Measurements from ENCODE around the gene CACNB2. TPM values are rescaled to one million over a fixed set of nuclear protein-coding genes. Genes with fewer than 3 reads are reported as not detected.
A peak's percentile ranks its signal among the peaks of the same experiment; 100 is the strongest.

CACNB2 gene
- total RNA-seq, 1 experiment from 2014 or later: 3.2 TPM

- Mint-ChIP-seq H3K27me3 (ENCODE audit: low read depth) (peaks cover 21% of the 10 kb centered on the region), H3K4me3 (peak overlapping the region; percentile 34), H3K27ac (peak overlapping the region; percentile 49), H3K36me3 (no peaks in the 10 kb centered on the region), H3K4me1 (peaks cover 43% of the 10 kb centered on the region), H3K9me3 (0 out of 2 replicates have a peak, but pooled peaks cover 3% of the 10 kb centered on the region)
- ChIA-PET POLR2A (no interaction called here), CTCF (no interaction called here)
- no peak for DNase-seq (ENCODE audit: low spot score)
- no peak for ATAC-seq
- no peak for TF ChIP-seq CBFB (CRISPR knock-in tag; IDR thresholded peaks at IDR 0.05; ENCODE audit: low read depth)
Observed at GRCh38 chr10:18136073-18136791, 4.0 kb upstream of the CACNB2 start.

GRCh38 chr10:18137111-18137510 is 3.1 kb upstream of the CACNB2 start:
- TF ChIP-seq ATF3 (CRISPR knock-in tag; conservative IDR thresholded peaks at IDR 0.05): no peak
- no peak for TF ChIP-seq ZNF425 (CRISPR knock-in tag; conservative IDR thresholded peaks at IDR 0.05)
- no peak for TF ChIP-seq ZNF281 (CRISPR knock-in tag; IDR thresholded peaks at IDR 0.05)
- no peak for TF ChIP-seq SP1 (CRISPR knock-in tag; conservative IDR thresholded peaks at IDR 0.05)
- TF ChIP-seq E2F4 (CRISPR knock-in tag; IDR thresholded peaks at IDR 0.05; ENCODE audit: borderline replicate concordance, low read depth): no peak
- H3K36me3 Mint-ChIP-seq: no peaks in the 10 kb centered on the region
- no peak overlapping the region for H3K4me3 Mint-ChIP-seq
- 0 out of 2 replicates have a peak, but pooled peaks cover 3% of the 10 kb centered on the region for H3K9me3 Mint-ChIP-seq
- ChIA-PET POLR2A (no interaction called here), CTCF (no interaction called here)
- H3K27ac Mint-ChIP-seq: no peak overlapping the region
- DNase-seq (ENCODE audit: low spot score) (no peak), ATAC-seq (no peak)
- peaks cover 30% of the 10 kb centered on the region for H3K27me3 Mint-ChIP-seq (ENCODE audit: low read depth)
- peaks cover 50% of the 10 kb centered on the region for H3K4me1 Mint-ChIP-seq

- Mint-ChIP-seq H3K4me1 (peaks cover 42% of the 10 kb centered on the region), H3K9me3 (no peaks in the 10 kb centered on the region), H3K27ac (no peak overlapping the region), H3K27me3 (ENCODE audit: low read depth) (peaks cover 31% of the 10 kb centered on the region), H3K4me3 (peak overlapping the region; percentile 71), H3K36me3 (no peaks in the 10 kb centered on the region)
- peak; percentile 40 for ATAC-seq
- CTCF ChIA-PET: interaction anchor here (1.3 kb wide), 1 partner anchor 75 kb away, joined by 6 read pairs; no protein-coding TSS in a partner anchor
- DNase-seq (ENCODE audit: low spot score): peak; percentile 25
- POLR2A ChIA-PET: no interaction called here
- TF ChIP-seq GTF2I (CRISPR knock-in tag; conservative IDR thresholded peaks at IDR 0.05) (no peak), CREB1 (CRISPR knock-in tag; IDR thresholded peaks at IDR 0.05) (0 out of 2 replicates have a peak, but pooled peaks have one; percentile 1), ZNF219 (CRISPR knock-in tag; IDR thresholded peaks at IDR 0.05; ENCODE audit: borderline replicate concordance) (no peak), JAZF1 (CRISPR knock-in tag; IDR thresholded peaks at IDR 0.05) (no peak), MAX (CRISPR knock-in tag; IDR thresholded peaks at IDR 0.05) (0 out of 2 replicates have a peak, but pooled peaks have one; percentile 14), AFF4 (CRISPR knock-in tag; IDR thresholded peaks at IDR 0.05; ENCODE audit: borderline replicate concordance) (0 out of 2 replicates have a peak, but pooled peaks have one; percentile 13), FOXK1 (CRISPR knock-in tag; IDR thresholded peaks at IDR 0.05) (peak; percentile 88; the same call in 1 of the 2 replicates)
Observed at GRCh38 chr10:18140957-18141845, 977 bp downstream of the CACNB2 start.
